Omental fat pad (tissue), 4 donors: ENCODE results near the gene MIER3. TPM values are rescaled to one million over a fixed set of nuclear protein-coding genes. Genes with fewer than 3 reads are reported as not detected.

ENCODE experiments used
- ATAC-seq: fragments of 150-250 bp; one replicate; pipeline ENCODE4 v1.9.1; 2016; ENCODE audit warnings: mild to moderate bottlenecking, moderate library complexity; ENCODE audit not compliant: low FRiP score
- DNase-seq: peaks from one replicate; pipeline ENCODE4 v3.0.0-alpha.2; 2019; ENCODE audit warnings: low spot score
- CTCF ChIP-seq, 3 donors: fragments of 450-650 bp; IDR thresholded peaks; one replicate each; pipeline ENCODE4 v1.5.1; 2016 to 2017; ENCODE audit warnings: antibody characterized with exemption in 3 of 3, mild to moderate bottlenecking in 3 of 3, moderate library complexity in 2 of 3
- total RNA-seq, 4 donors: library from RNA; depleted of rRNA; stranded (reverse); fragments of >200 nt; gene quantifications; one replicate each; pipeline ENCODE4 v1.1.0, GENCODE V29; 2016

The MIER3 gene
- total RNA-seq, 4 donors from 2014 or later = 15.4 to 57.8 (median 30.6) TPM

GRCh38 chr5:56900858-56901578 is 50.9 kb downstream of the MIER3 start:
- ATAC-seq (no peak), DNase-seq (no peak)
- peak in 1 of 3 donors; percentile 11 for TF ChIP-seq CTCF (IDR thresholded peaks at IDR 0.05)

DNA sequence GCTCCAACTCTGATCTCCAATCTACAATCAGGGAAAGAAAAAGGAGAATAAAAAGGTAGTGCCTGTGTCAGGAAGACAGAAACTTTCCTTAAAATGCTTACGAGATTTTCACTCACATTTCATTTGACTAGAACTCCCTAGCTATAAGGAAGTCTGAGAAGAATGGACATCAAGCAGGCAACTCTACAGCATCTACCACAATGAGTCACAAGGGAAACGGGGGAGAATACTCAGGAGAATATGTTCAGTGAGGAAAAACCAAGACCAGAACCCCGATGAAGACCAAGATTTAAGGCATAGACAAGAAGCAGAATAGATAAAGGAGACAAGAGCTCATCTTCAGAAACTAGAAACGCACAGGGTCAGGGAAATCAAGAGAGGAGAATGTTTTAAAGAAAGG is 51.5 kb downstream of the MIER3 start:
- DNase-seq (no peak), ATAC-seq (no peak)
- TF ChIP-seq CTCF (IDR thresholded peaks at IDR 0.05) = no peak

GRCh38 chr5:56898213-56898612 is 53.7 kb downstream of the MIER3 start:
- ATAC-seq (no peak), DNase-seq (no peak)
- no peak for TF ChIP-seq CTCF (IDR thresholded peaks at IDR 0.05)

- ATAC-seq (no peak), DNase-seq (no peak)
- TF ChIP-seq CTCF (IDR thresholded peaks at IDR 0.05) = no peak
Measured at GRCh38 chr5:56896763-56897162, 55.2 kb downstream of the MIER3 start.

DNA sequence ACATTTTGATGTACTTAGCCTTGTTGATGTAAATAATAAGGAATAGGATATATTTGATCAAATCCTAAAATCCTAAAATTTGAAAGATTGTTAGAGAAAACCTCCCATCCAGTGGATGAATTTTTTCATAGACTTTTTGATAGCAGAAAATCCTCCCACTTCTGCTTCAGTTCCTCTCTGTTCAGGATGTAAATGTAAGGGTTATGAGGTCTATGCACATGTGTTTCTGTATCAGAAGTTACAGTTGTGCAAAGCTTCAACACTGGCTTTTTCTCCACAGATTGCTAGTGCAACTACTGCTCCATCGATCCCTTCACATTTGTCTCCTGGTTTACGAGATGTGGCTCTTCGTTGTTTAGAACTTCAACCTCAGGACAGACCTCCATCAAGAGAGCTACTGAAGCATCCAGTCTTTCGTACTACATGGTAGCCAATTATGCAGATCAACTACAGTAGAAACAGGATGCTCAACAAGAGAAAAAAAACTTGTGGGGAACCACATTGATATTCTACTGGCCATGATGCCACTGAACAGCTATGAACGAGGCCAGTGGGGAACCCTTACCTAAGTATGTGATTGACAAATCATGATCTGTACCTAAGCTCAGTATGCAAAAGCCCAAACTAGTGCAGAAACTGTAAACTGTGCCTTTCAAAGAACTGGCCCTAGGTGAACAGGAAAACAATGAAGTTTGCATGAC is 58.5 kb downstream of the MIER3 start:
- ATAC-seq (no peak), DNase-seq (no peak)
- TF ChIP-seq CTCF (IDR thresholded peaks at IDR 0.05) = no peak

DNA sequence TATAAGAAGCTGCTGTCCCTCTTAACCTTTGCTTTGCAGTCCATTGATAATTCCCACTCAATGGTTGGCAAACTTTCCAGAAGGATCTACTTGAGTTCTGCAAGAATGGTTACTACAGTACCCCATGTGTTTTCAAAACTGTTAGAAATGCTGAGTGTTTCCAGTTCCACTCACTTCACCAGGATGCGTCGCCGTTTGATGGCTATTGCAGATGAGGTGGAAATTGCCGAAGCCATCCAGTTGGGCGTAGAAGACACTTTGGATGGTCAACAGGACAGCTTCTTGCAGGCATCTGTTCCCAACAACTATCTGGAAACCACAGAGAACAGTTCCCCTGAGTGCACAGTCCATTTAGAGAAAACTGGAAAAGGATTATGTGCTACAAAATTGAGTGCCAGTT is 70.4 kb downstream of the MIER3 start:
- ATAC-seq (no peak), DNase-seq (no peak)
- no peak for TF ChIP-seq CTCF (IDR thresholded peaks at IDR 0.05)

DNA sequence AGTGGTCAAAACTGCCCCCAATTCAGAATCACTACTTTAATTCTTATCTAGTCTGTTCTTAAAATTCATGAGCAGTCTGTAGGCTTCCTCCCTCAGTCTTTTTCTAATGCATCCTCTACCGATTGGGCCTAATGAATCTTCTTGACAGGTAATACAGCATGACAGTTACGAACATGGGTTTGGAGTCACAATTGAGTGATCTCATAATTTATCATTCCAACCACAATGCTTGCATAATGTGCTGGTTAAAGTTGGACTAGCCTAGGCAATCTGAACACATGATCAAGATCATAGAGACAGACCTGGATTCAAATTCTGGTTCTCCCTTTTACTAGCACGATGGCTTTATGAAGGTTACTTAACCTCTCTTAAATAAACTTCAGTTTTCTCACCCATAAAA is 75.6 kb downstream of the MIER3 start:
- TF ChIP-seq CTCF (IDR thresholded peaks at IDR 0.05) = no peak

More for the DNA sequence above, 75.6 kb downstream of the MIER3 start:
- no peak for DNase-seq
- ATAC-seq = no peak
